ENCODE data around the gene HDAC8.

HDAC8 gene

GRCh38 chrX:72381439-72382201, 191.0 kb downstream of the HDAC8 start:
- Histone ChIP-seq H3K9me3 (ENCODE audit: insufficient read depth, low read depth, low read length) (no peaks in the 10 kb centered on the region), H3K4me3 (ENCODE audit: low read length, poor library complexity, severe bottlenecking) (no peak overlapping the region), H3K79me2 (ENCODE audit: insufficient read depth, low read length) (no peaks in the 10 kb centered on the region), H3K4me1 (ENCODE audit: insufficient read depth, low read length, poor library complexity, severe bottlenecking) (peaks cover 13% of the 10 kb centered on the region), H3K9ac (ENCODE audit: low read depth, low read length, poor library complexity, severe bottlenecking) (no peak overlapping the region), H2AFZ (ENCODE audit: low read length) (no peak overlapping the region), H3K36me3 (ENCODE audit: insufficient read depth, low read length) (no peaks in the 10 kb centered on the region), H3K9me2 (replicated peaks; ENCODE audit: low read depth, low read length) (no peaks in the 10 kb centered on the region), H3K27me3 (ENCODE audit: insufficient read depth, low read length, poor library complexity, severe bottlenecking) (no peaks in the 10 kb centered on the region), H3K4me2 (ENCODE audit: low read depth, low read length, poor library complexity, severe bottlenecking) (peak overlapping the region; percentile 36), H4K20me1 (ENCODE audit: insufficient read depth, low read length, poor library complexity, severe bottlenecking) (no peaks in the 10 kb centered on the region), H3F3A (ENCODE audit: low read depth) (no peaks in the 10 kb centered on the region)
- TF ChIP-seq CTCF (conservative IDR thresholded peaks at IDR 0.05; ENCODE audit: low read length) = no peak
- TF ChIP-seq EZH2phosphoT487 (IDR thresholded peaks at IDR 0.05; ENCODE audit: borderline replicate concordance) = no peak

GRCh38 chrX:72376124-72376523, 196.5 kb downstream of the HDAC8 start:
- no peaks in the 10 kb centered on the region for H3K9me3 ChIP-seq (ENCODE audit: insufficient read depth, low read depth, low read length)
- no peaks in the 10 kb centered on the region for H3F3A ChIP-seq (ENCODE audit: low read depth)
- no peaks in the 10 kb centered on the region for H3K27me3 ChIP-seq (ENCODE audit: insufficient read depth, low read length, poor library complexity, severe bottlenecking)
- TF ChIP-seq CTCF (conservative IDR thresholded peaks at IDR 0.05; ENCODE audit: low read length) (no peak), EZH2phosphoT487 (IDR thresholded peaks at IDR 0.05; ENCODE audit: borderline replicate concordance) (no peak)
- H3K36me3 ChIP-seq (ENCODE audit: insufficient read depth, low read length) = no peaks in the 10 kb centered on the region
- no peaks in the 10 kb centered on the region for H3K79me2 ChIP-seq (ENCODE audit: insufficient read depth, low read length)
- H3K4me3 ChIP-seq (ENCODE audit: low read length, poor library complexity, severe bottlenecking) = no peak overlapping the region
- H3K9me2 ChIP-seq (replicated peaks; ENCODE audit: low read depth, low read length) = no peaks in the 10 kb centered on the region
- H3K4me1 ChIP-seq (ENCODE audit: insufficient read depth, low read length, poor library complexity, severe bottlenecking) = no peaks in the 10 kb centered on the region
- H3K4me2 ChIP-seq (ENCODE audit: low read depth, low read length, poor library complexity, severe bottlenecking) = no peak overlapping the region
- H4K20me1 ChIP-seq (ENCODE audit: insufficient read depth, low read length, poor library complexity, severe bottlenecking) = no peaks in the 10 kb centered on the region
- no peak overlapping the region for H2AFZ ChIP-seq (ENCODE audit: low read length)
- H3K9ac ChIP-seq (ENCODE audit: low read depth, low read length, poor library complexity, severe bottlenecking) = no peak overlapping the region

- TF ChIP-seq CTCF (conservative IDR thresholded peaks at IDR 0.05; ENCODE audit: low read length) (no peak), EZH2phosphoT487 (IDR thresholded peaks at IDR 0.05; ENCODE audit: borderline replicate concordance) (no peak)
- no peak overlapping the region for H3K4me2 ChIP-seq (ENCODE audit: low read depth, low read length, poor library complexity, severe bottlenecking)
- H3K9me2 ChIP-seq (replicated peaks; ENCODE audit: low read depth, low read length) = no peaks in the 10 kb centered on the region
- no peaks in the 10 kb centered on the region for H3K27me3 ChIP-seq (ENCODE audit: insufficient read depth, low read length, poor library complexity, severe bottlenecking)
- H2AFZ ChIP-seq (ENCODE audit: low read length) = no peak overlapping the region
- no peaks in the 10 kb centered on the region for H3K4me1 ChIP-seq (ENCODE audit: insufficient read depth, low read length, poor library complexity, severe bottlenecking)
- no peaks in the 10 kb centered on the region for H4K20me1 ChIP-seq (ENCODE audit: insufficient read depth, low read length, poor library complexity, severe bottlenecking)
- H3K36me3 ChIP-seq (ENCODE audit: insufficient read depth, low read length) = no peaks in the 10 kb centered on the region
- H3K9ac ChIP-seq (ENCODE audit: low read depth, low read length, poor library complexity, severe bottlenecking) = no peak overlapping the region
- no peaks in the 10 kb centered on the region for H3K9me3 ChIP-seq (ENCODE audit: insufficient read depth, low read depth, low read length)
- H3K79me2 ChIP-seq (ENCODE audit: insufficient read depth, low read length) = no peaks in the 10 kb centered on the region
- no peaks in the 10 kb centered on the region for H3F3A ChIP-seq (ENCODE audit: low read depth)
- H3K4me3 ChIP-seq (ENCODE audit: low read length, poor library complexity, severe bottlenecking) = no peak overlapping the region
These were observed 199.5 kb downstream of the HDAC8 start for GRCh38 chrX:72373136-72373535.

All from Loucy (cell line).